ENCODE data around the gene KLHL22.
A peak's percentile ranks its signal among the peaks of the same experiment; 100 is the strongest.
"Not testable (repeated sequence)": the region's sequence is repeated elsewhere in the genome, so short reads cannot be mapped to it uniquely, and the experiment has no call there.

The KLHL22 gene

DNA sequence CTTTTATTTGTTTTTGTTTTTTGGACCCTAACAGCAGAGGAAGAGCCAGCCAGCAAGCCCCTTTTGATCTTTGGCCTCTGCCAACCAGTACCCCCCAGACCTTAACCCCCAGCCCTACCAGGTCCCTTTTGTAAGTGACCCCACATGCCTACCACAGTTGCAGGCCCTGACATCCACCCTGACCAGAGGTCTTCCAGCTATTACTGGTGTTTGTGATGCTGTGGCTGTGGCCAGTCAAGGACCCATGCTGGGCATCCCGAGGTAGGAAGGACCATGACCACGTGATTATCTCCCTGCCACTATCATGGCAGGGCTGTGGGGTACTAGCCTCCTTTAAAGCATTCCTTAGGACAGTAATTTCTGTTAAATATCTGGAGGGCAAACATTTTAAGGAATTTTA lies 20.8 kb upstream of the KLHL22 start:
- no peak overlapping the region for H3K4me3 ChIP-seq (replicated peaks in 1 of 2; ENCODE audit: low read depth in 2 of 2, low read length in 2 of 2)
- no peak for TF ChIP-seq CTCF (IDR thresholded peaks at IDR 0.05; ENCODE audit: low read depth, low read length)
- DNase-seq (ENCODE audit: low read depth in 2 of 2): no peak

DNA sequence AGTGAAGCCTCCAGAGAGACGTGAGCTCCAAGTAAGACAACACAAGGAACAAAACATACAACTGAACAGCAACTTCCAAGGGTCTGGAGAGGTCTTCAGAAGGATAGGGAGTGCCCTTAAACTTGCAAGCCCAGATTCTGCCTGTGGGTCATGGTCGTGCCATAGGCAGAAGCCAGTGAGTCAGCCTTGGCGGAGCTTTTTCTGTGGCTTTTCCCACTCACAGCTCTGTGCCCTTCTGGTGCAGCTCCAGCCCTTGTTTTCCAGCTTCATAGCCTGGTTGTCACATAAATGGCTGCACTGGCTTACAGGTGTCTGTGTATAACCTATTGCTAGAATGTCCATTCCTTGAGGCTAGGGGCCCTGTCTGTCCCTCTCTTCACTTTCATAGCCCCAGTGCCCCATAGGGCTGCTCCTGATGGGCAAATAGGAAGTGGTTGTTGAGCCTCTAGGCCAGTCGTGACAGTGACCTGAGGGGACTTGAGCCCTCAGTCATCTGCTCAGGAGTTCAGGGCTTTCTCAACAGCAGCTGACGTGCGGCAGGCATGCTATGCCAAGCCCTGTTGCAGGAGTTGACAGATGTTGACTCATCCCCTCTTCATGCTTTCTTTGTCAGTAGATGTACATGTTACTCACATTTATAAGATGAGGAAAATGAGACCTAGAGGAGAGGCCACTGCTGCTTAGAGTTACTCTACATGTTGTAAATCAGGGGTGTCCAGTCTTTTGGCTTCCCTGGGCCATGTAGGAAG lies 19.2 kb upstream of the KLHL22 start:
- H3K4me3 ChIP-seq (replicated peaks in 1 of 2; ENCODE audit: low read depth in 2 of 2, low read length in 2 of 2): no peak overlapping the region
- DNase-seq (ENCODE audit: low read depth in 2 of 2): peak; percentile 79 to 93
- no peak for TF ChIP-seq CTCF (IDR thresholded peaks at IDR 0.05; ENCODE audit: low read depth, low read length)

DNA sequence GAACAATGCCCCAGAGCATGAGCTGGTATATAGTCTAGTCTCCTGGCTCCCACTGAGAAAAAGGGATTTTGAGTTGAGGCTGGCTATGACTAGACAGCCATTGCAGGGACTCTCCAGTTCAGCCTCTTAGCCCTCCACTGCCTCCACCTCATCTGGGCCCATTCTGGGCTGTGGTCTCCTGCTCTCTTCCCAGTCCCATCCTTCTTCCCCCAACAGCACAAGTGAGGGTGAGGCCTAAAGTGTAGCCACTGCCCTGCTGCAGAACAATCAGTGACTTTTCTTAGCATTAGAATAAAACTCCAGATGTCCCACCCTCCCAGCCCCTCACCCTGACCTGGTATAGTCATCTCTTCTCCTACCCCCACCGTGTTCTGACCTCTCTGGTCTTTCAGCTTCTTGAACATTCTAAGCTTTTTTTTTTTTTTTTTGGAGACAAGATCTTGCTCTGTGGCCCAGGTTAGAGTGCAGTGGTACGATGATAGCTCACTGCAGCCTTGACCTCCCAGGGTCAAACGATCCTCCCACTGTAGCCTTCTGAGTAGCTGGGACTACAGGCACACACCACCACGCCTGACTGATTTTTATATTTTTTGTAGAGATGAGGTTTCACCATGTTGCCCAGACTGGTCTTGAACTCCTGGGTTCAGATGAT lies 16.1 kb upstream of the KLHL22 start:
- H3K4me3 ChIP-seq (replicated peaks in 1 of 2; ENCODE audit: low read depth in 2 of 2, low read length in 2 of 2): no peak overlapping the region
- TF ChIP-seq CTCF (IDR thresholded peaks at IDR 0.05; ENCODE audit: low read depth, low read length): no peak
- DNase-seq (ENCODE audit: low read depth in 2 of 2): no peak

DNA sequence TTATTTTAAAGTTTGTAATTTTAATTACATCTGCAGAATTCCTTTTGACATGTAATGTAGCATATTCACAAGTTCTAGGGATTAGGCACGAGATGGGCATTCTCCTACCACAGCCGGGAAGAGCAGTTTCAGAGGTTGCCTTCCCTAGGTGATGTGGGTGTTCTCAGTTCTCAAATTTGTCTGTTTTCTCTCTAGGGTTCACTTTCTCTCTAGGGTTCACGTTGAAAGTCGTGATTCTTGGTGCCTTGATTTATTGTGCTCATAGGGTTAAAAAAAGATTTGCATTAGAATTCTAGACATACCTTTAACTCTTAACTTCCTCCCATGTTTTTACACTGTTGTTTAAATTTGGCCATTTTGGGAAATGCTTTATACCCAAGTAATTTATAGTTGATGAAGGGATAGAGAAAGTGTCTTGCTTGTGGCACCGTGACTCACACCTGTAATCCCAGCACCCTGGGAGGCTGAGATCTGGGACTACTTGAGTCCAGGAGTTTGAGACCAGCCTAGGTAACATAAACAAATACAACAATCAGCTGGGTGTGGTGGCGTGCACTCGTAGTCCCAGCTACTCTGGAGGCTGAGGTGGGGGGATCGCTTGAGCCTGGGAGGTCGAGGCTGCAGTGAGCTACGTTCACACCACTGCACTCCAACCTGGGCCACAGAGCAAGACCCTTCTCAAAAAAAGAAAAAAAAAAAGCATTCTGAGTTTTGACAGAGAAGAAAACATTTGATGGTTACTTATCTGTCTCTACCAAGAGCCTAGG lies 15.4 kb upstream of the KLHL22 start:
- H3K4me3 ChIP-seq (replicated peaks in 1 of 2; ENCODE audit: low read depth in 2 of 2, low read length in 2 of 2): no peak overlapping the region
- TF ChIP-seq CTCF (IDR thresholded peaks at IDR 0.05; ENCODE audit: low read depth, low read length): no peak
- no peak for DNase-seq (ENCODE audit: low read depth in 2 of 2)

DNA sequence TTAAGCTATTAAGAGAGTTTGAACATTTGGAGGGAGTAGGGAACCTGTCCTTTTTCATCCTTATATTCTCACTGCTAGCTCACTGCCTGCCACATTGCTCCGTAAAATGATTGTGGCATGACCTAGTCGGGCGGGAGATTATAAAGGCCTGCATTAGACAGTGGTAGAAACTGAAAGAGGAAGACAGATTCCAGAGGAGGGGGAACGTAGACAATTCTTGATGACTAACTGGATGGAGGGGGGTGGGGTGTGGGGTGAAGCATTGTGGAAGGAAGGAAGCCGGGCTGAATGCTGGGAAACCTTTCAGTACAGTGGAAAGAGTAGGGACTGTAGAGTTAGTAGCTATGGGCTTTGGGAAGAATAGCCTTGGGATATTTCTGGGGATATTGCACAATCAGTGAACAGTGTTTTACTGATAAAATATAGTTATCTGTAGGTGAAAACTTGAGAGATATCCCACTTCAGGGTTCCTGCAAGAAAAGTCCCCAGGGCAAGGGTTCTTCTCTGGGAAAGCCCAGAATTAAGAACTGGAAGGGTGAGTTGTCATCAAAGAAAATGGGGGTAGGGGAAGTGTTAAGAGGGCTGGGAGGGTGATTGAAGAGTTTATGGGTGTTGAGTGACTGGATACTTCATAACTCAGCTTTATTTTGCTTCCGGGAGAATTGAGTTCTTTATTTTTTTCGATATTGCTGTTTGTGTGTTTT lies 13.9 kb upstream of the KLHL22 start:
- TF ChIP-seq CTCF (IDR thresholded peaks at IDR 0.05; ENCODE audit: low read depth, low read length): no peak
- DNase-seq (ENCODE audit: low read depth in 2 of 2): peak; percentile 92 to 94
- H3K4me3 ChIP-seq (replicated peaks in 1 of 2; ENCODE audit: low read depth in 2 of 2, low read length in 2 of 2): peak overlapping the region; percentile 87 to 96

DNA sequence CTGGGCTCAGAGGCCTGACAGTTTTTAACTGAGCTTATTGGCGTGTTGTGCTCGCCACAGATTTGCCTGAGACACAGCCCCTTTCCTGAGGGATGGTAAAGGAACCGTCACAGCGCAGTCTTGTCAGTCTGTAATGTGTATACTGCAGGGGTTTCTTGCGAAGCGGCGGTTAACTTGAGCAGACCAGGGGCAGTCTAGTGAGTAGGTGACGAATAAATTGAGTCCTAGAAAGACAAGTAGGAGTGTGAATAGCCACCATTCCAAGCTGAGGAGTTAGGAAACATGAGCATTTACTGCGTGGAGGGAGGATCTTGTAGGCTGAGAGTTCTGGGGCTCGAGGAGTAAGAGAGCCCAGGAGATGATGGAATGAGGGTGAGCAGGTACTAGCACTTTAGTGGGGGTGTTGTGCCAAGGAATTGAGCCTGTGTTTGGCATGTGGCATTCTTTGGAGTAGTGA lies 13.2 kb upstream of the KLHL22 start:
- peak overlapping the region; percentile 87 to 96 for H3K4me3 ChIP-seq (replicated peaks in 1 of 2; ENCODE audit: low read depth in 2 of 2, low read length in 2 of 2)
- TF ChIP-seq CTCF (IDR thresholded peaks at IDR 0.05; ENCODE audit: low read depth, low read length): no peak
- no peak for DNase-seq (ENCODE audit: low read depth in 2 of 2)

DNA sequence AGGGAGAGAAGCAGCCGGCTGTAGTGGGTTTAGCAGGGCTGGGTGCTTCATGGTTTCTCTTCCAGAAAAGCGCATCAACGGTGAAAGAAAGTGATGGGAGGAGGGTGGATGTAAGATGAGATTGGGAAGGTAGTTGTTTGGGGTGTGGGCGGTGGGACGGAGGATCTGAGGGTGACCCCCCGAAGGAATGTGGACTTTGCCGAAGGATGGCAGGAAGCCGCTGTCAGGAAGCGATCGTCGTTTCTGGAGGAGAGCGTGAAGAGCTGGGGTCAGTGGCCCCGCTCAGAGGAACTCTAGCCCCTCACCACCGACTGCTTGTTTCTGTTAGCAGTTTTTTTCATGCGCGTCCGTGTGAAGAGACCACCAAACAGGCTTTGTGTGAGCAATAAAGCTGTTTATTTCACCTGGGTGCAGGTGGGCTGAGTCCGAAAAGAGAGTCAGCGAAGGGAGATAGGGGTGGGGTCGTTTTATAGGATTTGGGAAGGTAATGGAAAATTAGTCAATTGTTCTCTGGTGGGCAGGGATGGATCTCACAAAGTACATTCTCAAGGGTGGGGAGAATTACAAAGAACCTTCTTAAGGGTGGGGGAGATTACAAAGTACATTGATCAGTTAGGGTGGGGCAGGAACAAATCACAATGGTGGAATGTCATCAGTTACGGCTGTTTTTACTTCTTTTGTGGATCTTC lies 12.6 kb upstream of the KLHL22 start:
- DNase-seq (ENCODE audit: low read depth in 2 of 2): not testable (repeated sequence)
- H3K4me3 ChIP-seq (replicated peaks in 1 of 2; ENCODE audit: low read depth in 2 of 2, low read length in 2 of 2): peak overlapping the region; percentile 87 to 96
